NCI-H2227 treated with DMSO at 0.1 percent for 48 hours (cell line): ENCODE results near the gene RNGTT.
"Not testable (repeated sequence)": the region's sequence is repeated elsewhere in the genome, so short reads cannot be mapped to it uniquely, and the experiment has no call there.

ENCODE experiments used
- DNase-seq: peaks from one replicate; lab custom pipeline; 2025; lab: John Stamatoyannopoulos, UW

RNGTT gene

GRCh38 chr6:88970301-88970700 is 6.9 kb upstream of the RNGTT start:
- no peak for DNase-seq

GRCh38 chr6:88969255-88969654 is 5.8 kb upstream of the RNGTT start:
- DNase-seq: not testable (repeated sequence)

- no peak for DNase-seq
These were observed 4.5 kb upstream of the RNGTT start for GRCh38 chr6:88967891-88968290.

- DNase-seq: no peak
These were observed 2.3 kb upstream of the RNGTT start for GRCh38 chr6:88965691-88966090.

- no peak for DNase-seq
These were observed 1.1 kb upstream of the RNGTT start for GRCh38 chr6:88964509-88964908.

- no peak for DNase-seq
These were observed 4.6 kb downstream of the RNGTT start for GRCh38 chr6:88958842-88959241.

- no peak for DNase-seq
These were observed 9.7 kb downstream of the RNGTT start for GRCh38 chr6:88953550-88954386.

- DNase-seq: no peak
These were observed 11.2 kb downstream of the RNGTT start for GRCh38 chr6:88952065-88952704.

- no peak for DNase-seq
These were observed 17.9 kb downstream of the RNGTT start for GRCh38 chr6:88945415-88946008.

GRCh38 chr6:88933521-88933920 is 29.9 kb downstream of the RNGTT start:
- DNase-seq: no peak

GRCh38 chr6:88932019-88932418 is 31.4 kb downstream of the RNGTT start:
- not testable (repeated sequence) for DNase-seq

GRCh38 chr6:88922775-88923548 is 40.5 kb downstream of the RNGTT start:
- no peak for DNase-seq

- DNase-seq: no peak
These were observed 41.7 kb downstream of the RNGTT start for GRCh38 chr6:88921734-88922133.

GRCh38 chr6:88920774-88921733 is 42.4 kb downstream of the RNGTT start:
- DNase-seq: no peak

GRCh38 chr6:88920088-88920487 is 43.3 kb downstream of the RNGTT start:
- no peak for DNase-seq

- no peak for DNase-seq
These were observed 44.4 kb downstream of the RNGTT start for GRCh38 chr6:88919032-88919431.

- DNase-seq: no peak
These were observed 46.7 kb downstream of the RNGTT start for GRCh38 chr6:88916615-88917208.

- no peak for DNase-seq
These were observed 48.4 kb downstream of the RNGTT start for GRCh38 chr6:88914895-88915598.

GRCh38 chr6:88914180-88914579 is 49.2 kb downstream of the RNGTT start:
- DNase-seq: no peak

GRCh38 chr6:88913471-88913870 is 49.9 kb downstream of the RNGTT start:
- DNase-seq: no peak
